Adrenal gland (tissue), 12 donors: ENCODE data around the gene KRIT1. TPM values are rescaled to one million over a fixed set of nuclear protein-coding genes. Genes with fewer than 3 reads are reported as not detected.
"Not testable (repeated sequence)": the region's sequence is repeated elsewhere in the genome, so short reads cannot be mapped to it uniquely, and the experiment has no call there.

Experiments
- DNase-seq, 7 donors: peaks; one replicate each; pipeline ENCODE4 v3.0.0-alpha.2; 2019 to 2020
- H3K27ac ChIP-seq, 5 donors: fragments of 200-600 bp; sonication (generic) in 4 of 5; 1 replicate in 3 of 5; 2 replicates in 2 of 5; pipeline versions ENCODE4 v1.5.1 to v1.8.0; 2016 to 2020; ENCODE audit warnings: mild to moderate bottlenecking in 1 of 5
- H3K27me3 ChIP-seq: fragments of 200-600 bp; 2 replicates; pipeline ENCODE4 v1.8.0; 2021
- H3K36me3 ChIP-seq, 2 donors: fragments of 200-600 bp; replicated peaks in 1 of 2; 1 replicate in 1 of 2; 2 replicates in 1 of 2; pipeline versions ENCODE4 v1.5.1 to v1.8.0; 2018 to 2022
- H3K4me1 ChIP-seq, 2 donors: fragments of 200-600 bp; replicated peaks in 1 of 2; 1 replicate in 1 of 2; 2 replicates in 1 of 2; pipeline versions ENCODE4 v1.5.1 to v1.8.0; 2018 to 2021
- H3K4me3 ChIP-seq, 4 donors: fragments of 200-600 bp; sonication (generic) in 3 of 4; one replicate each; pipeline ENCODE4 v1.5.1; 2016 to 2018
- H3K9me3 ChIP-seq, 3 donors: fragments of 200-600 bp; sonication (generic) in 1 of 3; replicated peaks in 1 of 3; 1 replicate in 2 of 3; 2 replicates in 1 of 3; pipeline versions ENCODE4 v1.5.1 to v1.8.0; 2016 to 2021
- POLR2A ChIP-seq, 2 donors: fragments of 450-650 bp; IDR thresholded peaks; one replicate each; pipeline ENCODE4 v1.6.1; 2017; ENCODE audit warnings: antibody characterized with exemption in 2 of 2, mild to moderate bottlenecking in 2 of 2, moderate library complexity in 1 of 2
- WGBS, 4 donors: extraction: QIAGEN DNeasy Blood & Tissue Kit in 2 of 4; methylation state at CpG; one replicate each; pipeline versions ENCODE4 v1.1.5 to v1.1.7; 2013 to 2017; 5-methylcytosine and 5-hydroxymethylcytosine counted together
- intact Hi-C, 2 donors: fragments of 100-400 bp; cut with DNase I; formaldehyde crosslinking; loops; one replicate each; pipeline versions ENCODE4 v1.14.1 to v1.15.0; 2022 to 2023
- polyA plus RNA-seq, 3 donors: library from polyadenylated mRNA; stranded (reverse); fragments of 200-250 nt in 2 of 3; fragments of 350-450 nt in 1 of 3; fragmentation: Illumina TruSeq in 1 of 3; extraction: RNeasy Lipid Tissue Mini Kit (QIAGEN cat#74804) in 1 of 3; gene quantifications; one replicate each; pipeline ENCODE4 v1.2.3, GENCODE V29; 2013 to 2014
- total RNA-seq, 9 donors: library from RNA; depleted of rRNA in 4 of 9; stranded (reverse); fragments of >200 nt in 4 of 9; fragments of 120-200 nt in 1 of 9; fragmentation: NEBNext Ultra II Directional in 1 of 9; extraction: Animal tissue kit (Norgen Biotek cat#: 25700) in 1 of 9; gene quantifications; one replicate each; pipeline versions ENCODE4 v1.1.0 to v1.2.4, GENCODE V29; 2013 to 2023
- TF ChIP-seq, protein P1 (sequence below), 6 experiments: fragments of 450-650 bp in 4 of 6; fragments of 200-600 bp in 2 of 6; sonication (generic) in 1 of 6; IDR thresholded peaks; 1 replicate in 5 of 6; 2 replicates in 1 of 6; pipeline versions ENCODE4 v1.5.1 to v1.8.0; 2016 to 2021; ENCODE audit warnings: antibody characterized with exemption in 6 of 6, mild to moderate bottlenecking in 2 of 6, moderate library complexity in 1 of 6
- donor health status: healthy with polysubstance abuse.
- donor health status: Bipolar disorder and iron deficiency.
- donor health status: DM: yes; HTN: yes; CAD: no.
- donor health status: DM: no; HTN: no; CAD: no.
- donor health status: DM: no; HTN: no; CAD: no.
- donor health status: DM: yes; HTN: yes; CAD: no.

KRIT1 gene
- total and polyA plus RNA-seq, 12 donors: 25.2 to 119 (median 40.0) TPM

DNA sequence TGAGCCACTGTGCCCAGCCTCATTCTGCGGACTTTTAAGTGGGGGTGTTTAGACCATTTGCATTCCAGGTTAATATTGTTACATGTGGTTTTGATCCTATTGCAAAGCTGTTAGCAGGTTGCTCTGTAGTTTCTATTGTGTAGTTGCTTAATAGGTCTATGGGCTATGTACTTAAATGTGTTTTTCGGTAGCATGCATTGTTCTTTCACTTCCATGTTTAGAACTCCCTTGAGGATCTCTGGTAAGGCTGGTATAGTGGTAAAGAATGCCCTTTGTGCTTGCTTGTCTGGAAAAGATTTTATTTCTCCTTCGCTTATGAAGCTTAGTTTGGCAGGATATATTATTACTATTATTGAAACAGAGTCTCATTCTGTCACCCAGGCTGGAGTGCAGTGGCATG, 53.4 kb downstream of the KRIT1 start:
- H3K4me1 ChIP-seq: no peaks in the 10 kb centered on the region
- no peak overlapping the region for H3K4me3 ChIP-seq
- TF ChIP-seq POLR2A (IDR thresholded peaks at IDR 0.05): no peak
- TF ChIP-seq, protein P1, sequence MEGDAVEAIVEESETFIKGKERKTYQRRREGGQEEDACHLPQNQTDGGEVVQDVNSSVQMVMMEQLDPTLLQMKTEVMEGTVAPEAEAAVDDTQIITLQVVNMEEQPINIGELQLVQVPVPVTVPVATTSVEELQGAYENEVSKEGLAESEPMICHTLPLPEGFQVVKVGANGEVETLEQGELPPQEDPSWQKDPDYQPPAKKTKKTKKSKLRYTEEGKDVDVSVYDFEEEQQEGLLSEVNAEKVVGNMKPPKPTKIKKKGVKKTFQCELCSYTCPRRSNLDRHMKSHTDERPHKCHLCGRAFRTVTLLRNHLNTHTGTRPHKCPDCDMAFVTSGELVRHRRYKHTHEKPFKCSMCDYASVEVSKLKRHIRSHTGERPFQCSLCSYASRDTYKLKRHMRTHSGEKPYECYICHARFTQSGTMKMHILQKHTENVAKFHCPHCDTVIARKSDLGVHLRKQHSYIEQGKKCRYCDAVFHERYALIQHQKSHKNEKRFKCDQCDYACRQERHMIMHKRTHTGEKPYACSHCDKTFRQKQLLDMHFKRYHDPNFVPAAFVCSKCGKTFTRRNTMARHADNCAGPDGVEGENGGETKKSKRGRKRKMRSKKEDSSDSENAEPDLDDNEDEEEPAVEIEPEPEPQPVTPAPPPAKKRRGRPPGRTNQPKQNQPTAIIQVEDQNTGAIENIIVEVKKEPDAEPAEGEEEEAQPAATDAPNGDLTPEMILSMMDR (IDR thresholded peaks at IDR 0.05): no peak
- H3K9me3 ChIP-seq: peaks cover 0 to 4% (median 0%) of the 10 kb centered on the region in 3 donors
- H3K27ac ChIP-seq: no peak overlapping the region
- intact Hi-C loops: no loop called here
- H3K36me3 ChIP-seq: no peaks in the 10 kb centered on the region
- WGBS, 4 donors: 93 to 100% (median 97%) methylated on average over 3 of the region's 3 CpGs
- H3K27me3 ChIP-seq: no peaks in the 10 kb centered on the region
- DNase-seq: no peak

DNA sequence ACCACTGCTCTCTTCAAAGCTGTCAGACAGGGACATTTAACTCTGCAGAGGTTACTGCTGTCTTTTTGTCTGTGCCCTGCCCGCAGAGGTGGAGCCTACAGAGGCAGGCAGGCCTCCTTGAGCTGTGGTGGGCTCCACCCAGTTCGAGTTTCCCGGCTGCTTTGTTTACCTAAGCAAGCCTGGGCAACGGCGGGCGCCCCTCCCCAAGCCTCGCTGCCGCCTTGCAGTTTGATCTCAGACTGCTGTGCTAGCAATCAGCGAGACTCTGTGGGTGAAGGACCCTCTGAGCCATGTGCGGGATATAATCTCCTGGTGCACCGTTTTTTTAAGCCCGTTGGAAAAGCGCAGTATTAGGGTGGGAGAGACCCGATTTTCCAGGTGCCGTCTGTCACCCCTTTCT, 56.5 kb downstream of the KRIT1 start:
- DNase-seq, H3K36me3 ChIP-seq, H3K27me3 ChIP-seq, intact Hi-C loops, H3K4me3 ChIP-seq, H3K4me1 ChIP-seq, H3K27ac ChIP-seq, H3K9me3 ChIP-seq: not testable (repeated sequence)
- 93 to 100% (median 94%) methylated on average over 12 to 15 of the region's 15 CpGs for WGBS, 4 donors

DNA sequence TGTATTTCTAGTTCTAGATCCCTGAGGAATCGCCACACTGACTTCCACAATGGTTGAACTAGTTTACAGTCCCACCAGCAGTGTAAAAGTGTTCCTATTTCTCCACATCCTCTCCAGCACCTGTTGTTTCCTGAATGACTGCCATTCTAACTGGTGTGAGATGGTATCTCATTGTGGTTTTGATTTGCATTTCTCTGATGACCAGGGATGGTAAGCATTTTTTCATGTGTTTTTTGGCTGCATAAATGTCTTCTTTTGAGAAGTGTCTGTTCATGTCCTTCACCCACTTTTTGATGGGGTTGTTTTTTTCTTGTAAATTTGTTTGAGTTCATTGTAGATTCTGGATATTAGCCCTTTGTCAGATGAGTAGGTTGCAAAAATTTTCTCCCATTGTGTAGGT, 61.4 kb downstream of the KRIT1 start:
- H3K27me3 ChIP-seq, H3K4me1 ChIP-seq, H3K27ac ChIP-seq, H3K4me3 ChIP-seq, H3K36me3 ChIP-seq, intact Hi-C loops, DNase-seq, H3K9me3 ChIP-seq: not testable (repeated sequence)
- 86 to 100% (median 87%) methylated on average over 1 of the region's 1 CpG for WGBS, 4 donors

DNA sequence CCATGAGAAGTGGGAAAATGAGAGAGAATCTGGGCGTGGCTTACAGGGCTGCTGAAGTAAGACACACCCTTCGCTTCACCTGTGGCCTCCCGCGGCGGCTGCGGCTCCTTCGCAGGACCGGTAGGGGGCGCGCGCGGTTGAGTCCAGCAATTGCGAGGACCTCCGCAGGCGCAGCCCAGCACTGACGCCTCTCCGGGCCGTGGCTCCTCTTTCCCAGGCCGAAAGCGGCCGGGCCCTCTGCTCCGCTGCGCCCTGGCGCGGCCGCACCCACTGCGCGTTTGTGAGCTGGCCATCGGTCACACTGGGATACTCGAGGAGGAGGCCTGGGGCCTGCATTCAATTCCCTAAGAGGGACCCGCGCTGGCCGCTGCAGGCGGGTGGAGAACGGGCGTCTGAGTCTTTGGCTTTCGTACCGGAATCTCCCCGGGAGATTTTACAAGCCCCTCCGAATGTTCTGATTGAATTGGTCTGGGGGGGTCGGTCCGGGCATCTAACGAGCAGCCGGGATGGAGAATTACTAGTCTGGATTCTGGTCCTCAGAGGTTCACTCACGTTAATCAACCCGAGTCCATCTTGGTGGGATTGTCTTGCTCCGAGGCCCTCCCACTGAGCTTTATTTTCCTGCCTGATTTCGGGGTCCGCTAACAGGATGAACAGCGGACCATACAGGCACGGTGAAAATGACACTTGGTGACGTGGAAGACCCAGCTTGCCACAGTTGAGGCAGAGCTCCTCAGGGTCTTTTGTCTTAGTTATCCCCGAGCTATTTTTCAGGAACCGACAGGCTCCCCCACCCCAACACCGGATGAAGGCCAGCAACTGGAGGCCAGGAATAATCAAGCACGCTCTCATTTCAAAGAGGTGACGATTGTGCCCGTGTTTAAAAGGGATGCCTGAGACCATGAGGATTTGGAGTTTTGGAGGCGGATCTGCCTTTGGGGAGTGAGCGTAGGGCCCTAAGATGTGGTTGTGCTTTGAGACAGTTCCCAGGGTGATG, 66.5 kb downstream of the KRIT1 start, which contains the start of gene LRRD1:
LRRD1 (minus strand) TSS at position 215 of the 997 bp plus-strand sequence. CDS start 13,940 bp downstream, outside the sequence.
- Histone ChIP-seq H3K9me3 (peaks cover 0 to 4% (median 0%) of the 10 kb centered on the region in 3 donors), H3K36me3 (no peaks in the 10 kb centered on the region), H3K4me1 (peaks cover 0 to 8% of the 10 kb centered on the region in 2 donors), H3K4me3 (peak within 1 kb of the TSS in 2 of 4 donors; percentile 48 to 70), H3K27ac (peak within 1 kb of the TSS in 4 of 5 donors; percentile 67 to 87 (median 84)), H3K27me3 (no peaks in the 10 kb centered on the region)
- intact Hi-C loops: loop anchor here in 1 of 2 donors (5.0 kb wide), 1 partner anchor 268 kb away; the partner anchor contains the start of gene GATAD1
- peak; percentile 45 to 48 for TF ChIP-seq POLR2A (IDR thresholded peaks at IDR 0.05)
- TF ChIP-seq, protein P1 (IDR thresholded peaks at IDR 0.05): peak; percentile 86 to 99 (median 92)
- peak; percentile 83 to 94 (median 88) for DNase-seq
- WGBS, 4 donors: 5 to 19% (median 8%) methylated on average over 22 to 60 of the region's 60 CpGs

DNA sequence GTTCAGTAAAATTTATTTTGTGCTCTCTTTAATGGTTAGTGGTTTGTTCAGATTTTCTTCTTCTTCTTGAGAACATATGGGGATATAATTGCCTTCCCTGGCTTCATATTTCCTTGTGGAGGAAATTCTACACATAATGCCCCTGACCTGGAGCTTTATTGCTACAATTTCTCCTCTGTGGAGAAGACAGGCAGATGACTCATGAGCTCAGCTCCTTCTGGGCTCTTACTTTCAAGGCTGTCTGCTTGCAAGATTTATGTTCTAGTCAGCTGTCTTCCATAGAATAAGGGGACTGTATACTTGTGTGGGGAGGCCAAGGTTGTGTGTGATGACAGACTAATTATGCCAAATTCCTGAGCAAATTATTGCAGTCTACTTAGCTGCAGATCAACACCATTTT, 68.4 kb downstream of the KRIT1 start:
- intact Hi-C loops: loop anchor here in 1 of 2 donors (5.0 kb wide), 1 partner anchor 270 kb away; the partner anchor contains the start of gene GATAD1
- no peak for TF ChIP-seq POLR2A (IDR thresholded peaks at IDR 0.05)
- TF ChIP-seq, protein P1 (IDR thresholded peaks at IDR 0.05): no peak

DNA sequence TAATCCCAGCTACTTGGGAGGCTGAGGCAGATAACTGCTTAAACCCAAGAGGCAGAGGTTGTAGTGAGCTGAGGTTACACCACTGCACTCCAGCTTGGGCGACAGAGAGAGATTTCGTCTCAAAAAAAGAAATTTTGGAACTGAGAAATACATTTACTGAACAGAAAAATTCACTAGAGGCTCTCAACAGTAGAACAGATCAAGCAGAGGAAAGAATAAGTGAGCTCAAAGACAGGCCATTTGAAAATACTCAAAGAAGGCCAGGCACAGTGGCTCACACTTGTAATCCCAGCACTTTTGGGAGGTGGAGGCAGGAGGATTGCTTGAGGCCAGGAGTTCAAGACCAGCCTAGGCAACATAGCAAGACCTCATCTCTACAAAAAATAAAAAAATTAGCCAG, 76.2 kb downstream of the KRIT1 start:
- WGBS, 4 donors: 77 to 87% (median 83%) methylated on average over 2 of the region's 2 CpGs
- H3K27ac ChIP-seq, H3K4me1 ChIP-seq, H3K9me3 ChIP-seq, intact Hi-C loops, DNase-seq, H3K27me3 ChIP-seq, H3K4me3 ChIP-seq, H3K36me3 ChIP-seq: not testable (repeated sequence)

More for the DNA sequence above, 68.4 kb downstream of the KRIT1 start:
- Histone ChIP-seq H3K27ac (no peak overlapping the region), H3K36me3 (no peaks in the 10 kb centered on the region), H3K27me3 (no peaks in the 10 kb centered on the region), H3K4me3 (no peak overlapping the region), H3K4me1 (peaks cover 0 to 8% of the 10 kb centered on the region in 2 donors), H3K9me3 (no peaks in the 10 kb centered on the region)
- DNase-seq: peak in 3 of 7 donors; percentile 13 to 22 (median 14)
